Glutamatergic neuron (in vitro differentiated cells): ENCODE data around the gene KIF25. TPM values are rescaled to one million over a fixed set of nuclear protein-coding genes. Genes with fewer than 3 reads are reported as not detected.

Experiments
- DNase-seq: peaks from one replicate; pipeline ENCODE4 v3.0.0; 2022
- H3K27ac Mint-ChIP-seq: one replicate; pipeline ENCODE4 v1.8.0; 2020; ENCODE audit warnings: mild to moderate bottlenecking, mixed read lengths, inconsistent platforms; ENCODE audit not compliant: unreplicated experiment
- H3K27me3 Mint-ChIP-seq: one replicate; pipeline ENCODE4 v1.8.0; 2020; ENCODE audit warnings: mild to moderate bottlenecking, moderate library complexity, mixed read lengths, inconsistent platforms; ENCODE audit not compliant: unreplicated experiment
- H3K36me3 Mint-ChIP-seq: one replicate; pipeline ENCODE4 v1.8.0; 2020; ENCODE audit warnings: mild to moderate bottlenecking, mixed read lengths, inconsistent platforms; ENCODE audit not compliant: unreplicated experiment
- H3K4me1 Mint-ChIP-seq: one replicate; pipeline ENCODE4 v1.8.0; 2020; ENCODE audit warnings: mild to moderate bottlenecking, low read depth, mixed read lengths, inconsistent platforms; ENCODE audit not compliant: unreplicated experiment
- H3K4me3 Mint-ChIP-seq: one replicate; pipeline ENCODE4 v1.8.0; 2020; ENCODE audit warnings: mild to moderate bottlenecking, mixed read lengths, inconsistent platforms; ENCODE audit not compliant: unreplicated experiment
- H3K9me3 Mint-ChIP-seq: one replicate; pipeline ENCODE4 v1.8.0; 2020; ENCODE audit warnings: mild to moderate bottlenecking, moderate library complexity, mixed read lengths, inconsistent platforms; ENCODE audit not compliant: unreplicated experiment
- CTCF ChIP-seq: fragments of 200-600 bp; sonication (generic); IDR thresholded peaks from one replicate; pipeline ENCODE4 v1.5.0; 2021; ENCODE audit not compliant: partially characterized antibody, unreplicated experiment
- total RNA-seq: library from RNA; stranded (reverse); fragmentation: NEBNext Ultra II Directional; extraction: Animal tissue kit (Norgen Biotek cat#: 25700); gene quantifications from one replicate; pipeline ENCODE4 v1.2.1, GENCODE V29; 2021; ENCODE audit not compliant: unreplicated experiment

The KIF25 gene
- total RNA-seq, 1 donor from 2014 or later, result not detected

- H3K27ac Mint-ChIP-seq, result no peak overlapping the region
Observed at GRCh38 chr6:168045141-168045691, 47.7 kb downstream of the KIF25 start.

GRCh38 chr6:168045706-168046620 is 48.5 kb downstream of the KIF25 start:
- no peak for TF ChIP-seq CTCF
- peaks cover 8% of the 10 kb centered on the region for H3K36me3 Mint-ChIP-seq
- no peak overlapping the region for H3K27ac Mint-ChIP-seq
- H3K9me3 Mint-ChIP-seq, result peaks cover 3% of the 10 kb centered on the region
- DNase-seq, result no peak
- H3K4me1 Mint-ChIP-seq, result peaks cover 4% of the 10 kb centered on the region
- no peak overlapping the region for H3K4me3 Mint-ChIP-seq
- no peaks in the 10 kb centered on the region for H3K27me3 Mint-ChIP-seq

More at GRCh38 chr6:168045141-168045691, 47.7 kb downstream of the KIF25 start:
- Mint-ChIP-seq H3K36me3 (peaks cover 8% of the 10 kb centered on the region), H3K4me3 (no peak overlapping the region), H3K9me3 (peaks cover 3% of the 10 kb centered on the region), H3K4me1 (peaks cover 4% of the 10 kb centered on the region), H3K27me3 (no peaks in the 10 kb centered on the region)
- TF ChIP-seq CTCF, result no peak
- DNase-seq, result no peak

GRCh38 chr6:168046696-168047095 is 49.2 kb downstream of the KIF25 start:
- Mint-ChIP-seq H3K36me3 (peaks cover under 1% of the 10 kb centered on the region), H3K27me3 (no peaks in the 10 kb centered on the region), H3K9me3 (peaks cover 3% of the 10 kb centered on the region), H3K4me1 (peaks cover 4% of the 10 kb centered on the region), H3K27ac (no peak overlapping the region), H3K4me3 (no peak overlapping the region)
- DNase-seq, result no peak
- TF ChIP-seq CTCF, result no peak

- DNase-seq, result no peak
- Mint-ChIP-seq H3K4me1 (peaks cover 4% of the 10 kb centered on the region), H3K9me3 (peaks cover 4% of the 10 kb centered on the region), H3K36me3 (no peaks in the 10 kb centered on the region), H3K27me3 (no peaks in the 10 kb centered on the region), H3K27ac (no peak overlapping the region), H3K4me3 (no peak overlapping the region)
- TF ChIP-seq CTCF, result no peak
Observed at GRCh38 chr6:168047841-168048723, 50.6 kb downstream of the KIF25 start.
